Activated T-cell treated with anti-CD3 and anti-CD28 coated beads, Interleukin-2, amount 50 U/mL, for 48 hours (primary cell): ENCODE results near the gene TUBB2B.
A peak's percentile ranks its signal among the peaks of the same experiment; 100 is the strongest.

ENCODE experiments used
- DNase-seq, 2 experiments: peaks; one replicate each; pipeline ENCODE4 v3.0.0-alpha.2; 2020

The TUBB2B gene

DNA sequence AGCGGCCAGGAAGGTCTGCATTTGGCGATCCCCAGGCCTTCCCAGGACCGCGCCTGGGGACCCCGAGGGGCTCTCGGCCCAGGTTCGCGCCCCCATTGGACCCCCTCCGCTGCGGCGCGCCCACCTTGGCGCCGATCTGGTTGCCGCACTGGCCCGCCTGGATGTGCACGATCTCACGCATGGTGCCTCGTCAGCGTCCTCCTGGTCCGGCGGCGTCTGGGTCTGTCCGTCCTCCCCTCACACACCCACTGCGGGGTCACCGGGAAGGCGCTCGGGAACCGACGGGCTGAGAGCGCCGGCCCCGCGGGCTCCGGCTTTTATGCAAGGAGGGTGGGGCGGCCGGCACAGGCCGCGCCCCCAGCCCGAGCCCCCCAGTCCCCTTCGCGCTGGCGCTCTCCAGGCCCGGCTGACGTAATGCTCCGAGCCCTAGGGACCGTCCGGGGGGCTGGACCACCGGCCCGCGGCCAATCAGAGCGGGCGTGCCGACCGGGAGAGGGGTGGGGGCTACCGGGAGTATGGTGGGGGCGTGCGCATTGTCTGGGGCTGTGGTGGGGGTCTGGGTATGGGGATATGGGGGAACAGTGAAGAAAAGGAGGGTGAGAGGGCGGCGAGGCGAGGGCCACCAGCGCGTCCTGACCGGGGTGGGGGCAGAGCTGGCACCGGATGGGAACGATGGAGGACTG is at the start of gene TUBB2B:
Gene TUBB2B (minus strand): TSS at position 291 of the 683 bp plus-strand sequence. CDS start 110 bp downstream, at position 181.
- DNase-seq: no peak

DNA sequence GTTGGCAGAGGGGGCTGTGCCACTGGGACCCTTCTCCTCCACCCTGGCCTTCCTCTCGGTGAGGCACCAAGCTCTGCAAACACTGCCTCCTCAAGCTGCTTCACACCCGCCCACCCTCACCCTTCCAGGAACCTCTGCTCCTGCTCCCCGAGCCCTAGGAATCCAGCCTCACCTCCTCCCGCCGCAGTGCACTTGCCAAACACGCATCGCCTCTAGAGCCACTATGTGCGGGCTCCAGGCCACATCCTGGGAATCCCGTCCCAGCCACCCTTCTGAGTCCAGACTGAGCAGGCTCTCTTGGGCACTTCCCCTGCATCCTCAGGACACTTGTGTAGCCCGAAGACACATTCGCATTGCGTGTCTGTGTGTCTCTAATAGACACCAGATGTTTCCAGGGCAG is 49.8 kb upstream of the TUBB2B start:
- no peak for DNase-seq

DNA sequence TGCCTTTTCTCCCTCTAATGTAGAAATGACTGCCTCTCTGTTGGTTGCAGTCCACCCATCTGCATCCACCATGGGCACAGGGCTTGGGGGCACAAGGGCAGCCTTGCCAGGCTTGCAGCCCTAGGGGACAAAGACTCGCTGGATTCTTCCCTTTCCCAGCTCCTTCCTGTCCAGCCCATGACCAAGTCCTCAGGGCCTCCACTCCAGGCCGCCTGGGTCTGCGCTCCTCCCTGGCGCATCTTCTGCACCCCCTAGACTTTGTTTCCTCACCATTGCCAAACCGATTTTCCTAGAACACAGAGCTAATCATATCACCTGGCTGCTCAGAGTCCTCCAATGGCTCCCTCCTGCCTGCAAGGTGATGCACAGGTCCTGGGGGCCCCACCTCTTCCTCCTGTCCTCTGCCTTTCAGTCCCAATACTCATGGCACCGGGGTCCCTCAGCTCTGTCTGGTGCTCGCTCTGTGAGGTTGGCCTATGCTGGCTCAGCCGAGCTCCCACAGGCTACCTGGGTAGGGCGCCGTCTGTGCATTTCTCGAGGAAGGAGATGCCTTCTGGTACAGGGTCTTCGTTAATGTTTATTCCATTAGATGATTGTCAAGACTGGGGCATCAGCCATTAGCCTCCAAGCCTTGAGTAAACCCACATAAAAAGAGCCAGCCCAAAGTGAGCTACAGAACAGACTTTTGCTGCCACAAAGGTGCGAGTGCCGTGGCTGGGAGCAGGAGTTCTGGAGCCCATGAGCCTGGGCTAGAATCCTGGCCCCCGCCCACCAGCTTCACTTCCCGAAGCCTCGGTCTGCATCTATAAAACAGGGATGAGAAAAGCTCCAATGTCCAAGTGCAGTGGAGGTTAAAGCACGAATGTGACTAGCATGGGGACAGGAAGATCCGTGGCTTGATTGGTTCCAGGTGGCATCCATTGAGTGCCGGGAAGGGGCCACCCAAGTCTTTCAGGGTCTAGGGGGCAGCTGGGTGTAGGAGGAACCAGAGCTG is 49.0 kb upstream of the TUBB2B start:
- DNase-seq: no peak

DNA sequence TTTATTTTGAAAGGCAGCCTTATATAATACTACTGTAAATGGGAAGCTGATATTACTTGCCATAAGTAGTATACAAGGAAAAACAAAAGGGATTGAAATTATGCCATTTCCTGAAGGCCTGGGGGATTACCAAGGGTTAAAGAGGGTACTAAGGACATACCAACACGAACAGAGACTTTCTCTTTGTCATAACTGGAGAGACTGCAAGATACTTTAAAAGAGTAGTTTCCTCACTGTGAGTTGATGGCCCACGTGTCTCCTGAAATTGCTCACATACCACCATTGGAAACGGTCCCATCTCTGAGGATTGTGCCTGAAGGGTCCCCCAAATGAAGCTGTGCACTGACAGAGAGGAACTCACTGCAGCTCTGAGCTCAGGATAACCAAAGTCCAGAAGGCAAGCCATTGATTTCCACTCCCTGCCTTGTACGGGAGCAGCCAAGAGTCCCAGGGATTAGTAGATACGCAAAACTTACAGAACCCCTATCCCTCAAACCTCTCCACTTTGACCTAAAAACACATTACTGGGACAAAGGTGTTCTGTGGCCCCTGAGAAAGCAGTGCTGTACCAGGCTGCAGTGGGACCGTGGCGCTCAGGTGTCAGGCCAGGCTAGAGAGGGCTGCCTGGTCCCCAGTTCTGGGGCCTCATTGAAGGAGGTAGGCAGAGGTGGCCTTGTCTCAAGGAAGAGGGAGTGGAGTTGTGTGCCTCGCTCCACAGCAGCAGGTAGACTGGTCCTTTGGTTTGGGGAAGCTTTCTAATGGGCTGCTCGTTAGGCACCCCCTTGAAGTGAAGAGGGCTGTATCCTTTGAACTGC is 46.5 kb upstream of the TUBB2B start:
- no peak for DNase-seq

DNA sequence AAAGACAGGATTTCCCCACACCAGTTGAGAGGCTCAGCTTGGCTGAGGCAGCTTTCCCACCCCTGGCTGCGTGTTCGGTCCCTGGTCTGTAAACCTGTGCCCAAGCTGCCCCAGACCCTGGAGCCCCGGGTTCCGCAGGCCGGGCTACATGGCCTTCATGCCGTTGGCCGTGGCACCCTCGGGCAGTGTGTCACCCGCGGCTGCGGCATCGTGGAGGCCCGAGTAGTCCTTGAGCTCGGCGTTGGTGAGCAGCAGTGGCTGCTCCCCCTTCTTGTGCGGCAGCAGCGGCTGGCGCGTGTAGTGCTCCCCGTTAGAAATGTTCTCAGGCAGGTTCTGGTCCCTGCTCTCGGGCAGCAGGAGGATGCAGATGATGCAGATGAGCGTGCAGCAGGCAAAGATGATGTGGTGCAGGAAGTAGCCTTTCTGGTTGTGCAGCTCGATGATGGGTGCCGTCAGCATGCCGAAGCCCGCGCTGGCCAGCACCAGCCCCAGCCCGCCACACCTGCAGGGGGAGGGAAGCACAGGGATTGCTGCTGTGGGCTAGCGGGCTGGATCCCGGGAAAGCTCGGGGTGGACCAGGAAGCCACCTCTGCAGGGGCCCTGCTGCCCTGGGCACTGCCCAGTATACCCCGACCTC is 45.6 kb upstream of the TUBB2B start:
- DNase-seq: no peak

DNA sequence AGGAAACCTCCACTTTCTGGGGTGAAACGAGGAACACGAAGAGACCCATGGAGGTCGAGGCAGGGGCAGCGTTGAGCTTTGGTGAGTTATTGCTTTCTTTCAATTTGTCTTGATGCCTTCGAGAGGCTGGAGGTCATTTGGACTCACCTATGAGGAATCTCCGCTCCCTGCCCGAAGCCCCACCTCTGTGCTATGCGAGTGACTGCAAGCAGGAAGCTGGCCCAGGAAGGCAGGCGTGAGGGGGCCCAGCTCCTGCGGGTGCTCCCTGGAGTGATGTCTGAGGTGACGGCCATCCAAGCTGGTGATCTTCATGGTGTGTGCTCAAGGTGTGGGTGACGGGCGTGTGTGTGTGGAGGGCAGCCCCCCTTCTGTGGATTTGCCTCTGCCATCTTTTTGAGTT is 44.3 kb upstream of the TUBB2B start:
- no peak for DNase-seq

DNA sequence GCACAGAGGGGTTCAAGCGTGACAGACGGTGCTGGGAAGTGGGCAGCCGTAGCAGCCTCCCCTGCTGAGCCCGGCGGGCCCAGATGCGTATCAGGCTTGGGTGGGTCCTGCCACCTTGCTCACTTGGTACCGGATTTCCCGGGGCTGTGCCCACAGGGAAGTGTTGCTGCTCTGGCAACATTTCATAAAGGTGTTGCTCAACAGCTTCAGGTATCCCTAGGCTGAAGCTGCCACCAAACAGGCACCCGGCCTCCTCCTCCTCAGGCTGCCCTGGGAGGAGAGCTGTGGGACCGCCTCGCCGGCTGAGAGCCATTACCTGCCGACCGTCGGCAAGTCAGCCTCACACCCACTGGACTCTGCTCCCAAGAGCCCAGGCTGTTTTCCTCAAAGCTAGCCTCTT is 42.8 kb upstream of the TUBB2B start:
- no peak for DNase-seq

DNA sequence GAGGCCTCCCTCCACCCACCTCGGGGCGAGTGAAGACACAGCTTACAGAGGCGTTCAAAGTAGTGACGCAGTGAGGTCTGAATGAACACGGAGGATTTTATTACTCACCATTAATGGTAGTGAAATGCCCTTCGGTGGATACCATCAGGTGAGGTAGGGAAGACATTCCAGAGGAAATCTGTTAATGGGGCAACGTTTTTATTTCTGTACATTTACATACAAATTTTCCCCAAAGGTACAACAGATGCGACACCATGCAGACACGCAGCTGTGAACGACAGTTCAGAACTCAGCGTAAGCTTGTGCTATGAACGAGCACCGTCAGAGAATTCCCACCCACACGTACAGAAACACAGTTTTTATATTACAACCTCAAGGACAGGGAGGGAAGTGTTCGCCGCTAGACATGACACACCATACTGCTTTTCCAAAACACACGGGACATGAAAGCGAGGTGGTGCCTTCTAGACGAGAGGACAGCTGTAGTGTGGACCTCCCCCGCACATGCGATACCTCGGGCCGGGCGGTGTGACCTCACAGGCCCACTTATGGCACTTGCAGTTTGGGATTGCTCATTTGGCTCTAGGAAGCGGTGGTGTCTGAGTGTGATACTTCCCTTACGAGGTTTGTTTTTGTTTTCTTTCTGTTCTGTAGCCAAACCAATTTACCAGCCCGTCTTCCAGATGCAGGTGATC is 42.0 kb upstream of the TUBB2B start:
- no peak for DNase-seq

DNA sequence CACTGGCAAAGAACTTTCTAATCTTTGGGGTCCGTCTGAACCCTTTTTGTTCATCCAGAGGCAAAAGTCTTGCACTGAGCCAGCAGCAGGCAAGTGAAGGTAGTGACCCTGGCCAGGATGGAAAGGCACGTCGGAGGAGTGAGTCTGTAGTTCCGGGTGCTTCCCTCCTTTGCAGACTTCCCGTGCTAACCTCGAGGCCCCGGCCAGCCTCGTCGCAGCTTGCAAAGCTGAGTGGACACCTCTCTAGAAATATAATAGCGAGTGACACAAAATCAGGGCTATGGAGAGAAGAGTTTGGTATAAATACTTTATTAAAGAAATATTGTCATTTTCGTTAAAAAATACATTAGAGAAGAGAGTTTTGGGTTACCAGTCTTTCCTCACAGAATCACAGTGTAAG is 41.2 kb upstream of the TUBB2B start:
- DNase-seq: no peak

DNA sequence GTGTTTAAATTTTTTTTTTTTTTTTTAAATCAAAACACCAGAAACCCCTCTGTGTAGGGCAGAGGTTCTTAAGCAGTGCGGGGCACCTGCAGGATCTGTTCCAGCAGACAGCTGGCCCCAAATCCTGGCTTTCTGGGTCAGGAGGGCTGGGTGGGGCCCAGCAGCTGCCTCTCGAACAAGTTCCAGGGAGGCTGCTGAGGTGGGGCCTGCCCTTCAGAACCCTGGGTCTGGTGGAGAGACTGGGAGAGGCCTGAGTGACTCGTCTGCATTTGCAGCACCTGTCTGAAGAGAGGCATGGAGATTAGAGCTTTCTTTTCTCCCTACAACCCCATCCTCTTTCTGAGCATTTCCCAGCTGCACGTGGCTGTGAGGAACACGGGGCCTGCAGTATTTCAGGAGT is 39.7 kb upstream of the TUBB2B start:
- no peak for DNase-seq

DNA sequence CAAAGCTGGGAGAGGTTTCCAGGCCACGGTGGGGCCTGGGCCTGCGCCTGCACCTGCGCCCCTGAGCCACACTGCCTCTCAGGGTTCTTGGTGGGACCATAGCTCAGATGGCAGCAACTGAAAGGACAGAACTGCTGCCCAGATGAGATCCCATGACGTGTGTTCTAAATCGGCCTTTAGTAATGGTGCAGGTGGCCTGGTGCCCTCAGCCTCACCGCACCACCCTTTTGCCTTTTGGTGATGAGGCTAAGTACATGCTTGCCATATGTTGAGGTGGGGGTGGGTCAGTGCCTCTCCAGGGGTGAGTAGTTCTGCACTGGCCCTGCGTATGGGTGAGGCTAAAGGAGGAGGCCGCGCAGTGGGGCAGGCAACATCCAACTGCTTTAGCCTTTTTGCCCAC is 38.7 kb upstream of the TUBB2B start:
- no peak for DNase-seq

DNA sequence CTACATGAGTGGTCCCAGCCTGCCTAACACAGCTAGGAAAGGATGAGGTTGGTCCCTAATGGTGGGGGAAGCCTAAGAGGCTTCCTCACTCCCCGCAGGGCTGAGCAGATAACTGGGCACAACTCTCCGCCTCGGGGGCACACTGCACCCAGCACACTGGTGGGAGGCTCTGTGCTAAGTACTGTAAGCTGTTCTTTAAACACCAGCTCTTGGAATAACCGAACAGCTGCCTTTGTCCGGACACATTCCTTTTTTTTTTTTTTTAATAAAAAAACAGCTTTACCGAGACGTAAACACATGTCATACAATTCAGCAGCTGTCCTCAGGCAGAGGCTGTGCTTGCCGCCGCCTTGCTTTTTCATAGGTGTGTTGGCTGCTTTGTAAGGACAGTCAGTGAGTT is 38.2 kb upstream of the TUBB2B start:
- DNase-seq: no peak

DNA sequence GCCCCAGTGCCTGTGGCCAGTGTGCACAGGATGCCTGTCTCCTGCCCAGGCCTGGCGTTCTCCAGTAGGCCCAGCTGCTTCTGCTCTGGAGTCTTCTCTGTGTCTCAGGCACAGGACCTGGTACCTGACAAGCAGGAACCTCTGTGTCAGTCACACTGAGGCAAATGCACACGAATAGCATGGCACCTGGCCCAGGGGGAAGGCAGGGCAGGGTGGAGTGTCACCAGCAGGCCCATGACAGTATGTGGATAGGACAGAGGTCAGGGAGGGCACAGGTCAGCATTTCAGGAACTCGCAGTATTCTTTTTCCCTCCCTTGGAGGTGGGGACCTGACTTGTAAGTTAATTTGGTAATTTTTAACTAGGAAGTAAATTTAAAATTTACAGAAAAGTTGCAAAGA is 36.9 kb upstream of the TUBB2B start:
- no peak for DNase-seq

DNA sequence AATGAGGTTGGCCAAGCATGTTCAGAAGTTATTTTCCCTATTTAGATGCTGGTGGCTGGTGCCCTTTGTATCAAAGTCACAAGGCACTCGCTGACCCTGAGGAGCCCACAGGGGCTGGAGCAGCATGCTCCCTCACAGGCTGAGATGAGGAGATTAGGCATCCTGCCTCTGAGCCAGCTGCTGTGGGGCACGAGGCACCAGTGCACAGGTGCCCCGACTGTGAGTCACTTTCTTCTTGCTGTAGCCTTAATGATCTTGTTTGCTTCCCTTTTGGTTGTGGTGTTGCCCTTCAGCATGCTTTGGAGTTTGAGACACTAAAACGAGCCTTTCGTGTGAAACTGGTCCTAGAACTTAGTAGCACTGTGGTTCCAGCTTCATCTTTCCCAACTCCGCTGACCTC is 35.6 kb upstream of the TUBB2B start:
- DNase-seq: no peak

DNA sequence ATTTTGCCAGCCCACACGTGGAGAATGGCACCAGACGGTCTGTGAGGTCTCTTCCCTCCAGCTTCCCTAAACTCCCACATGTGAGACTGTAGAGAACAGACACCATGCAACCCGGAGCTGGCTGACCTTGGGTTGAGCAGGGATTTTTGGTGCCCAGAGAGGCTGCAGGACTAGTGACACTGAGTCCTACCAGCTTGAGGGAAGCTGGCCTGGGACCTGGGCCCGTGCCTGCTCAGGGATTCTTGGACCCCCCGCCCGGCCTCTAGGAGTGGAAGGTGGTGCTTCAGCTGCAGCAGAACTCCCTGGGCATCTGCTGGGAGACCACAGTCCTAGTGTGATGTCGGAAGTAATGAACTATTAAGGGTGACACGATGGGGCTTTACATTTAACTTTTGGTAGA is 34.5 kb upstream of the TUBB2B start:
- no peak for DNase-seq

DNA sequence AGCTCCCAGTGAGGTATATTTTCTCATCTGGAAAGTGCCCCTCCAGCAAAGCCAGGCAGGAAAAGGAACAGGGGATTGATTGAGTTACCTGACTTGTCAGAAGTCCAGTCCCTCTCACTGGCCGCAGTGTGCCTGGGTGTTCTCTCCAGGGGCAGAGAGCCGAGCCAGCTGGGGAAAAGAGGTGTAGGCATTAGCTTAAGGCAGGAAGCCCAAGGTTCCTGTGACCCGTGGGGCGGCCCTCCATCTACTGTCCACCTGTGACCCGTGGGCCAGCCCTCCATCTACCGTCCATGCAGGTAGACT is 34.0 kb upstream of the TUBB2B start:
- DNase-seq: no peak

DNA sequence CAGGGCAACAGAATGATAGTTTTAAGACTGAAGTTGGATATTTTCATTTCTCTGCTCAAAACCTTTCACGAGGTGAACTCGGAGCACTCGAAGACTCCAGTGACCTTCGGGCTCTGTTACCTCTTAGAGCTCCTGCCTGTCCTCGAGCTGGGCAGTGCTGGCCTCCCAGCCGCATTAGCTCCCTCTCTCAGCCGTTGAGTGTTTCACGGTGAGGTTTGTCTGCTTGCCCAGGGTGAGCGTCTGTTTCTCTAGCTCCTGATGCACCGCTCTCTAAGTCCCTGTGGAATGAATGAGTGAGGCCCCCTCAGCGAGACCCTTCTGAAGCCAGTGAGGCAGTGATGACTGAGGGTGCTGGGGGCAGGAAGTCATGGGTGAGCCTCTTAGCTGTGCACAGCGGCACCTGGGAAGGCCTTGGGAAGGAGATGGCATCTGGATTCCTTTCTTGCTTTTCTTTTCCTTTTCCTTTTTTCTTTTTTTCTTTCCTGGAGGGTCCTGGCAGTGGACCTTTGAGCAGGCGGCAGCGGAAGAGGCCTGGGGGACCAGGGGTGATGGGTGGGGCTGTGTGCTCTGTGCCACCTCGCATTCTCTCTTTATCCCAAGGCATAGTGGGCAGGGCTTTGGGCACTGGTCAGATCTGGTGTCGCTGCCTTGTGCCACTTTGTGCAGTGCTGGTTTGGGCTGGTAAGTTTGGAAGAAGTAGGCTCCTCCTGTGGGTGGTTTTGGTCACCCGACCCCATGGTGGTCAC is 33.5 kb upstream of the TUBB2B start:
- DNase-seq: no peak

DNA sequence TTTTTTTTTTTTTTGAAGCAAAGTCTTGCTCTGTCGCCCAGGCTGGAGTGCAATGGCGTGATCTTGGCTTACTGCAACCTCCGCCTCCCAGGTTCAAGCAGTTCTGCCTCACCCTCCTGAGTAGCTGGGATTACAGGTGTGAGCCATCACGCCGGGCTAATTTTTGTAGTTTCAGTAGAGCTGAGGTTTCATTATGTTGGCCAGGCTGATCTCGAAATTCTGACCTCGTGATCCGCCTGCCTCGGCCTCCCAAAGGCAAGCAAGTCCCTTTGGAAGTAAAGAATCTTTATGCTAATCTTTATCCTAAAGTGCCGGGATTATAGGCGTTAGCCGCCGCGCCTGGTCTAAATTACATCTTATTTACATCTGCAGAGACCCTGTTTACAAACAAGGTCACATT is 32.8 kb upstream of the TUBB2B start:
- DNase-seq: no peak

DNA sequence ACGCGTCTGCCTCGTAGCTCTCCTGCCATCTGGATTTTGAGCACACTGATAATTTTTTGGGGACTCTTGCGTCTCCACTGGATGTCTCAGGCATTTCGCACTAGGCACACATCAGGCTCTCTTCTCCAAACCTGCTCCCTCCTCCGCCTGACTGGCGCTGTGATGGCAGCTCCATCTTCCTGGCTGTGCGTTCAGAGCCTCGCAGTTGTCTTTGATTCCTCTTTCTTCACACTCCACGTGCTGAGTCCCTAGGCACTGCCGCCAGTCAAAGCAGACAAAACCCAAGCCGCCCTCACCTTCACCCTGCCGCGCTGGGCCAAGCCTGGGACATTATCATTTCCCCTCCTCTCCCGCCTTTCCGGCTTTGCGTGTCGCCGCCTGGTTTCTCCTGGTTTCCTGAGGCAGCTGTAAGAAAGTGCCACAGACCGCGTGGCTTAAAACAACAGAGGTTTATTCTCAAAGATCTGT is 32.1 kb upstream of the TUBB2B start:
- peak; percentile 57 to 63 for DNase-seq

DNA sequence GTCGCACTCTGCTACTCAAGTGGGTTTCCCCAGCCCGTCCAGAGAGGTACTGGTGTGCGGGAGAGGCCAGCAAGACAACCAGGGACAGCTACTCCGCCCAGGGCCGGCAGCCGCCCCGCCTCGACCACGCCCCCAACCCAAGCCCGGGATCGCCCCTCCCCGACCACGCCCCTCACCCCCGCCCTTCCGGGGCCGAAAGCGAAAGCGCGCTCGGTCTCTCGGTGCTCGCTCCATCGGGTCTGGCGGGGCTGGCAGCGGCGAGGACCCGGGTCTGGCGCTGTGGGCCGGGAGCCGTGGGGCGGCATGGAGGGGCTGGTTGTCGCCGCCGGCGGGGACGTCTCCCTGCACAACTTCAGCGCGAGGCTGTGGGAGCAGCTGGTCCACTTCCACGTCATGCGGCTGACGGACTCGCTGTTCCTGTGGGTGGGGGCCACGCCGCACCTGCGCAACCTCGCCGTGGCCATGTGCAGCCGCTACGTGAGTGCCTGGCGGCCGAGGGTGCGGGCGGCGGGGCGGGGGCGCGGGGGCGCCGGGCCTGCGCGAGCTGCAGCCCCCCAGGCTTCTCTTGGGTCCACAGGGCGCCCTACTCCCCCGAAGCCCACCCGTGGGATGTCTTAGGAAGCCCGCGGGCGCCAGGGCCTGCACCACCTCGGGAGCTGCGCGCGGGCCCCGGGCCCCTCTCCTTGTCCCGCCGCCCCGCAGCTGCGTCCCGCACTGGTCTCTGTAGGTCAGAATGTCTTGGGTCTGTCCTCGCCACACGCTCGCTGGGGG is 31.5 kb upstream of the TUBB2B start, which contains the start of gene PSMG4:
Gene PSMG4 (plus strand): TSS at position 228 of the 771 bp plus-strand sequence. CDS start 76 bp downstream, at position 304.
- peak; percentile 97 to 98 for DNase-seq

DNA sequence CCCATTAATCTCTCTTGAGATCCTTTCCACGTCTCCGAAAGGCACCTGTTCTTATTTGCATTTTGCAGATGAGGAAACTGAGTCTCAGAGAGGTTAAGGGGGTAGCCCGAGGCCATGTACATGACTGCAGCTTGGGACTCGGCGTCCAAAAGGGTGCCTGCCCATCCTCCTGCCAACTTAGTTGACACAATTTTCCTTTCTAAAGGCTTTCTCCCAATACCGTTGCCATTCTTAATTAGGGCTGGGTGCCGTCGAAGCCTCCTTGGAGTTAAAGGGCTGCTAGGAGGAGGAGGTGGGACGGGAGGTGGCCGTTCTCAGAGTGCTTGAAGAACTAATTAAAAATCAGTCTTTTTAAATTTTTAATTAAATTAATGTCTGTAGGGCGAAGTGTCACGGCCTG is 30.7 kb upstream of the TUBB2B start:
- DNase-seq: no peak
